HG03354 (cell line): Measurements from ENCODE around the gene OVAAL.
"Not testable (repeated sequence)": the region's sequence is repeated elsewhere in the genome, so short reads cannot be mapped to it uniquely, and the experiment has no call there.

Experiments used
- ATAC-seq: cut with Tn5 transposase; IDR thresholded peaks from one replicate; pipeline ENCODE4 v1.9.1; 2021; ENCODE audit warnings: mild to moderate bottlenecking; ENCODE audit not compliant: unreplicated experiment, poor library complexity, severe bottlenecking

OVAAL gene

DNA sequence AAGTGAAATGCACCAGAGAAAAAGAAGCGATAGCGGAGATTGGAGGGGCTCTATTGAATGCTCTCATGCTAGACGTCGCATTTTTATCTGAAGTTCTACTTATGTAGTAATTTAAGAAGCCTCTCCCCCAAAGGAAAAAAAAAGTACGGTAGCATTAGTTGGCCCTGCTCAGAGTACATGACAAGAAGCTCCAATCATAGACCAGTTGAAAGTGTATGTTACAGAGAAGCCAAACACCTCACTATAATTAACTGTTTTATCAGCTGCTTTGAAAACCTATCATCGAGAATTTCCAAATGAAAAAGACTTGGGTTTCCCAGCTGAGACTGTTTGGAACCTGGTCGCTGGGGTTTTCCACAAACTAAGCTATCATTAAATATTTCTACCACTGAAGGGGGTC, 19.6 kb upstream of the OVAAL start:
- no peak for ATAC-seq

- ATAC-seq, result no peak
These were observed 17.8 kb upstream of the OVAAL start for GRCh38 chr1:180540697-180541594.

- ATAC-seq, result no peak
These were observed 16.5 kb upstream of the OVAAL start for GRCh38 chr1:180542113-180542837.

DNA sequence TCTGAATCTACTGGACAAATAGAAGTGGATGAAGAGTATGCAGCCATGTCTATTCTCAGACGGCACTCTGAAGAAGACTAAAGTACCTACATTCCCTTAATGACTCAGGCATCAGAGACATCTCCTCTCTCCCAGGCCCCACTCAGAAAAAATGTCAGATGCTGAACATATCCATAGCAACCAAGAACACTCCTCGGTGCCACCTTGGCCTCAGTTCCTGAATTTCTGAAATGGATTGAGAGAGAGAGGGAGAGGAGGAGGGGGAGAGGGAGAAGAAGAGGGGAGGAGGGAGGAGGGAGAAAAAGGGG, 16.0 kb upstream of the OVAAL start:
- no peak for ATAC-seq

GRCh38 chr1:180544050-180544449, 14.7 kb upstream of the OVAAL start:
- no peak for ATAC-seq

- no peak for ATAC-seq
These were observed 12.8 kb upstream of the OVAAL start for GRCh38 chr1:180545991-180546390.

GRCh38 chr1:180548686-180549317, 10.0 kb upstream of the OVAAL start:
- no peak for ATAC-seq

DNA sequence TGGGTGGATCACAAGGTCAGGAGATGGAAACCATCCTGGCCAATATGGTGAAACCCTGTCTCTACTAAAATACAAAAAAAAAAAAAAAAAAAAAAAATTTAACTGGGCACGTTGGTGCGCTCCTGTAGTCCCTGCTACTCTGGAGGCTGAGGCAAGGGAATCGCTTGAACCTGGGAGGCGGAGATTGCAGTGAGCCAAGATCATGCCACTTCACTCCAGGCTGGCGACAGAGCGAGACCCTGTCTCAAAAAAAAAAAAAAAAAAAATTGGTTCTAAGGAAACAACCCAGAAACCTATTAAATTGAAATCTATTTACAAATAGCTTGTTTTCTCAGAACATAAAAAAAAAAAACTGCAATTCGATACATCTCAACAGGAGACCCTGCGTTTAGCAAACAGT, 9.0 kb upstream of the OVAAL start:
- ATAC-seq, result not testable (repeated sequence)

DNA sequence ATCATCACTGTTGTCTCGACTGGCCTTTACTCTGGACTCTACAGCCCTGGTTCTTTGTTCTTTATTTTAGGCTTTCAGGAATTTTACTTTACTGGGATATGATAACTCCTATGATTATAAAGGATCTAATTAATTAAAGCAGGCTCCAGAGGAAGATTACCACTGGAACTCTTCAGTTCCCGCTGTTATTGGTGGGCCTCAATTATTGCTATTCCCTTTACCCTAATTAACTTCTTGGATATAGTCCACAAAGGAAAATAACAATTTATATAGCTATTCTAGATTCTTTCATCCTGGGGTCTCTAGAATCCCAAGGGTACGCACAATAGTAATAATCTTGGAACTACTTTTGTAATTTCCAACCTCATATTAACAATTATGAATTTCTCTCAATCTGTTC, 8.5 kb upstream of the OVAAL start:
- no peak for ATAC-seq

GRCh38 chr1:180551997-180552396, 6.8 kb upstream of the OVAAL start:
- no peak for ATAC-seq

DNA sequence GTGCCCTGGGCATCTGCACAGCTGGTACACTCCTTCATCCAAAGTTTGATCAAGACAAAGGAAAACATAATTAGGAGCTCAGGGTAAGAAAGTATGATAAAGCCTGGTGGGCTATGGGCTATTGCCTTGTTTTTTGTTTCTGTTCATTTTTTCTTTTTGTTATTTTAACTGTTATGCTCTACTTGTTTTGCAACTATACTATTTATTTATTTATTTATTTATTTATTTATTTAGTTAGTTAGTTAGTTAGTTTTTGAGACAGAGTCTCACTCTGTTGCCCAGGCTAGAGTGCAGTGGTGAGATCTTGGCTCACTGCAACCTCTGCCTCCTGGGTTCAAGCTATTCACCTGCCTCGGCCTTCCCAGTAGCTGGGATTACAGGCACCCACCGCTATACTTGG, 5.7 kb upstream of the OVAAL start:
- ATAC-seq, result not testable (repeated sequence)

- no peak for ATAC-seq
These were observed 3.4 kb upstream of the OVAAL start for GRCh38 chr1:180555411-180555810.

- no peak for ATAC-seq
These were observed 1.6 kb downstream of the OVAAL start for GRCh38 chr1:180560200-180560867.

GRCh38 chr1:180560868-180561600, 2.3 kb downstream of the OVAAL start:
- no peak for ATAC-seq

DNA sequence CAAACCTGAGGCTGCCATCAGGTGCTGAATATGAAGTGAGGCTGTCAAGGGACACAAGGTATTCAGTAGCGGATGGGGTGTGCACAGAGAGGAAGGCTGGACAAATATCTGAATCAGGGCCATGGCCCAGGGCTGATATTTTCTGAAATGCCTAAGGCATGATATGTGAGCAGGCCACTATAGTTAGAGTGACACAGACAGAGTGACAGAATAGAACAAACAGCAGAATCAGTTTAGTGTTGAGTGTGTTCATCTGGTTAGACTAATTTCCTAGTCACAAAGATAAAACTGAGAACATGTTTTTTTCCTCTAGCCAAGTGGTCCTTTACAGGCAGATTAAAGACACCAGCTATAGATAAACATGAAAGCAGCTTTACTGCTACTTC, 3.9 kb downstream of the OVAAL start:
- ATAC-seq, result no peak

DNA sequence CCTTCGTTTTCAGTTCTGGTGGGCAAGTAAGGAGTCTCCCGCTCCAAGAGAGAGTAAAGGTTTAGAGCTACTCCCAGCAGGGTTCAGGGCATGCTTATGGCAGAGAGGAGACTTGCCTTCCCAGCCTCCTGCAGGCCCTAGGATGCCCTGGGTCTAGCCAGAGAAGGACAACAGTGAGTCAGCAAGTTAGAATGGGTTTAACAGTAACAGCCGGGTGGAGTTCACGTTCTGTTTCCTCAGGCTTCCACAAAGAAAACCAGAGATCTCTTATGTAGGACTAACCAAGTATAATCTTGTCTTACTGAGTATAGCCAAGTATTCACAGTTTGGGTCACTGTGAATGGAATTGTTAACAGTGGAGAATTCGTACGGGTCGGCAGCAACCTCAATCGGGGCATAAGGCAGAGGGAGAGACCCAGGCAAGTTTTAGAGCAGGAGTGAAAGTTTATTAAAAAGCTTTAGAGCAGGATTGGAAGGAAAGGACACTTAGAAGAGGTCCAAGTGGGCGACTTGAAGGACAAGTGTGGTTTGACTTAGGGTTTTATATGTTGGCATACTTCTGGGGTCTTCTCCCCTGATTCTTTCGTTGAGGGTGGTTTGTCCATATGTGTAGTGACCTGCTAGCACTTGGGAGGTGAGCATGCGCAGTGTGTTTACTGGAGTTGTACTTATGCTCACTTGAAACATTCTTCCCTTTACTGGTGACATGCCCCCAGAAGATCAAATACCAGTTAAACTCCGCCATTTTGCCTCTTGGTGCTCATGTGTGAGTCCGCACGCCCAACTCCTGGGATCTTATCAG, 4.5 kb downstream of the OVAAL start:
- no peak for ATAC-seq

GRCh38 chr1:180565121-180565871, 6.5 kb downstream of the OVAAL start:
- no peak for ATAC-seq

DNA sequence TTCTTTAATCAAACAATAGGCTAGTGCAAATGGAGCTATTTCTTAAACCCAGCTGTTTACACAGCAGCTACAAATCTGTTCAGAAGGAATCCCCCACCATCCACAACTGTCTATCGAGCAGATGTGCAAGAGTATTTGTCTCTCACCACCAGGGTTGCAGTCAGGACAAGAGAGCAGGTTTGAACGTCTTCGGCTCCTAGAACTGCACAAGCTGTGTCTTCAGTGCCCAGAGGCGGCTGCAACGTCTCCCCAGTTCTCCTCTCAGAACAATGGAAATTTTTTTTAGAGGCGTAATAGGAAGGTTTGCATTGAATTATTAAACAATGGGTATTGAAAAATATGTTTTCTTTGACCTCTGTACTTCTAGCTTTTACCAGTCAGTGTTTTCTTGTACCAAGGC, 7.3 kb downstream of the OVAAL start:
- ATAC-seq, result no peak
